ENCODE results near the gene LETM1.

Gene LETM1

GRCh38 chr4:1871471-1872021 is 15.6 kb upstream of the LETM1 start:
- peak in 1 of 2 experiments; percentile 67 for DNase-seq

- peak in 1 of 2 experiments; percentile 95 for DNase-seq
These were observed 14.9 kb upstream of the LETM1 start, which contains the start of gene NSD2 for GRCh38 chr4:1870578-1871443. NSD2 (plus strand) TSS chr4:1871393; CDS start chr4:1900655, 29,262 bp downstream.

- peak; percentile 78 to 94 for DNase-seq
These were observed 14.3 kb upstream of the LETM1 start for GRCh38 chr4:1870328-1870577.

GRCh38 chr4:1869530-1870327 is 13.8 kb upstream of the LETM1 start:
- no peak for DNase-seq

- DNase-seq: no peak
These were observed 13.0 kb upstream of the LETM1 start for GRCh38 chr4:1868912-1869311.

- peak in 1 of 2 experiments; percentile 28 for DNase-seq
These were observed 12.3 kb upstream of the LETM1 start for GRCh38 chr4:1868293-1868692.

GRCh38 chr4:1866189-1866661 is 10.3 kb upstream of the LETM1 start:
- no peak for DNase-seq

GRCh38 chr4:1864076-1865008 is 8.4 kb upstream of the LETM1 start:
- DNase-seq: no peak

GRCh38 chr4:1863297-1864033 is 7.5 kb upstream of the LETM1 start:
- DNase-seq: no peak

GRCh38 chr4:1862961-1863296 is 7.0 kb upstream of the LETM1 start:
- no peak for DNase-seq

- DNase-seq: peak in 1 of 2 experiments; percentile 30
These were observed 6.3 kb upstream of the LETM1 start for GRCh38 chr4:1862055-1862911.

GRCh38 chr4:1859389-1859753 is 3.4 kb upstream of the LETM1 start:
- no peak for DNase-seq

- no peak for DNase-seq
These were observed 2.0 kb upstream of the LETM1 start for GRCh38 chr4:1857931-1858330.

- peak in 1 of 2 experiments; percentile 45 for DNase-seq
These were observed 1.2 kb upstream of the LETM1 start for GRCh38 chr4:1856943-1857699.

GRCh38 chr4:1855333-1856070 is 454 bp downstream of the LETM1 start:
- DNase-seq: no peak

- DNase-seq: no peak
These were observed 1.2 kb downstream of the LETM1 start for GRCh38 chr4:1854752-1855151.

GRCh38 chr4:1852904-1853623 is 2.9 kb downstream of the LETM1 start:
- DNase-seq: no peak

GRCh38 chr4:1851575-1852410 is 4.2 kb downstream of the LETM1 start:
- DNase-seq: no peak
